ENCODE results near the gene RELN. TPM values are rescaled to one million over a fixed set of nuclear protein-coding genes. Genes with fewer than 3 reads are reported as not detected.

Gene RELN
- total RNA-seq, 2 donors from 2014 or later, result 2.6 to 3.0 TPM

GRCh38 chr7:103636153-103636552, 353.3 kb downstream of the RELN start:
- Histone ChIP-seq H3K4me1 (replicated peaks) (no peaks in the 10 kb centered on the region), H3K4me3 (no peak overlapping the region), H3K9me3 (no peaks in the 10 kb centered on the region), H3K27me3 (replicated peaks; ENCODE audit: insufficient read depth) (no peaks in the 10 kb centered on the region), H3K36me3 (no peaks in the 10 kb centered on the region), H3K27ac (no peak overlapping the region)
- intact Hi-C loops (cut with DNase I), result no loop called here
- WGBS, result 68% methylated on average over 5 of the region's 5 CpGs
- no peak for DNase-seq (ENCODE audit: low spot score)
- TF ChIP-seq POLR2AphosphoS5 (IDR thresholded peaks at IDR 0.05) (no peak), POLR2A (IDR thresholded peaks at IDR 0.05) (no peak)
- TF ChIP-seq, protein P1, sequence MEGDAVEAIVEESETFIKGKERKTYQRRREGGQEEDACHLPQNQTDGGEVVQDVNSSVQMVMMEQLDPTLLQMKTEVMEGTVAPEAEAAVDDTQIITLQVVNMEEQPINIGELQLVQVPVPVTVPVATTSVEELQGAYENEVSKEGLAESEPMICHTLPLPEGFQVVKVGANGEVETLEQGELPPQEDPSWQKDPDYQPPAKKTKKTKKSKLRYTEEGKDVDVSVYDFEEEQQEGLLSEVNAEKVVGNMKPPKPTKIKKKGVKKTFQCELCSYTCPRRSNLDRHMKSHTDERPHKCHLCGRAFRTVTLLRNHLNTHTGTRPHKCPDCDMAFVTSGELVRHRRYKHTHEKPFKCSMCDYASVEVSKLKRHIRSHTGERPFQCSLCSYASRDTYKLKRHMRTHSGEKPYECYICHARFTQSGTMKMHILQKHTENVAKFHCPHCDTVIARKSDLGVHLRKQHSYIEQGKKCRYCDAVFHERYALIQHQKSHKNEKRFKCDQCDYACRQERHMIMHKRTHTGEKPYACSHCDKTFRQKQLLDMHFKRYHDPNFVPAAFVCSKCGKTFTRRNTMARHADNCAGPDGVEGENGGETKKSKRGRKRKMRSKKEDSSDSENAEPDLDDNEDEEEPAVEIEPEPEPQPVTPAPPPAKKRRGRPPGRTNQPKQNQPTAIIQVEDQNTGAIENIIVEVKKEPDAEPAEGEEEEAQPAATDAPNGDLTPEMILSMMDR (IDR thresholded peaks at IDR 0.05), result no peak

DNA sequence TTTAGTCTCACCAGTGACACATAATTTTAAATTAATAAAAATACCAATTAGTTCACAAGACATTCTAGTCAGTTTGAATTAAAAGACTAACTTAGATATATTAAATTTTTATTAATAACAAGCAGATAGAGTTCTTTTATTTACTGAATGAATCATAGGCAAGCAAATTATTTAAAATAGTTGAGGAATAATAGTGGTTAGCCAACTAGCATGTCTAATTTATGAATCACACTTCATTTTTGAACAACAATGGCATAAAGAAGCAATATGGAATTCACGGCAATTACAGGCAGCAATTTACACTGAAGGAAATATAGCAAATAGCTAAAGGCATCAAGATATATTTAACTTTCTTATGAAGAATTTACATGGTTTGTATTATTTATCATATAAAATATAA, 356.5 kb downstream of the RELN start:
- DNase-seq (ENCODE audit: low spot score), result no peak
- Histone ChIP-seq H3K27ac (no peak overlapping the region), H3K4me3 (no peak overlapping the region), H3K27me3 (replicated peaks; ENCODE audit: insufficient read depth) (no peaks in the 10 kb centered on the region), H3K36me3 (no peaks in the 10 kb centered on the region), H3K9me3 (no peaks in the 10 kb centered on the region), H3K4me1 (replicated peaks) (no peaks in the 10 kb centered on the region)
- intact Hi-C loops (cut with DNase I), result no loop called here
- whole genome bisulfite sequencing, result 88% methylated on average over 1 of the region's 1 CpG
- no peak for TF ChIP-seq POLR2A (IDR thresholded peaks at IDR 0.05)
- TF ChIP-seq, protein P1 (IDR thresholded peaks at IDR 0.05), result no peak
- no peak for TF ChIP-seq POLR2AphosphoS5 (IDR thresholded peaks at IDR 0.05)

DNA sequence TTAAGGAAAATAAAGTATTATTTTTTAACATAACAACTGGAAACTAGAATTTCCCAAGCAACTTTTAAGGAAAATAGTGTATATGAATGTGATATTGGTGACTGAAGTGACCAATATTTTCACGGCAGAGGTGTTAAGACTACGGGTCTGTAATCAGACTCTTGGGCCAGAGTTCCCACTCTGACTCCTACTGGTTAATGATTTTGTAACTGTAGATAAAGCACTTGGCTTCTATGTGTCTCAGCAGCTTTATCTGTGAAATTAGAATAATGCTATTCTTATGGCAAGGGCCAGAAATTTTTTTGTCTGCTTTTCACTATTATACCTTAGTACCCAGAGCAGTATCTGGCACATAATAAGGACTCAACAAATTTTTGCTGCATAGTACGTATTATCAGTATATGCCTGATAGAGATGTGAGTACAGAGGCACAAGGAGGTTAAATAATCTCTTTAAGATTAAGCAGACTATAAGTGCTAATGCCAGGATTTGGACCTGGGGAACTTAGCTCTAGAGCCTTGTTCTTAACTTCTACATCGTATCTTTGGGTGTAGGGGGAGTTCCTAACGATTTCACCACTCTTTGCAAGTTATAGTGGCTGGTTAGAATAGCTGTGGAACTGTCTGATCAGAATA, 357.3 kb downstream of the RELN start:
- Histone ChIP-seq H3K9me3 (no peaks in the 10 kb centered on the region), H3K27ac (no peak overlapping the region), H3K36me3 (no peaks in the 10 kb centered on the region), H3K4me1 (replicated peaks) (no peaks in the 10 kb centered on the region), H3K4me3 (no peak overlapping the region), H3K27me3 (replicated peaks; ENCODE audit: insufficient read depth) (no peaks in the 10 kb centered on the region)
- 58% methylated on average over 5 of the region's 5 CpGs for WGBS
- no peak for DNase-seq (ENCODE audit: low spot score)
- intact Hi-C loops (cut with DNase I), result no loop called here
- TF ChIP-seq, protein P1 (IDR thresholded peaks at IDR 0.05), result no peak
- TF ChIP-seq POLR2A (IDR thresholded peaks at IDR 0.05) (no peak), POLR2AphosphoS5 (IDR thresholded peaks at IDR 0.05) (no peak)

GRCh38 chr7:103630318-103630717, 359.1 kb downstream of the RELN start:
- H3K27ac ChIP-seq, result no peak overlapping the region
- H3K27me3 ChIP-seq (replicated peaks; ENCODE audit: insufficient read depth), result no peaks in the 10 kb centered on the region
- TF ChIP-seq POLR2AphosphoS5 (IDR thresholded peaks at IDR 0.05) (no peak), POLR2A (IDR thresholded peaks at IDR 0.05) (no peak)
- TF ChIP-seq, protein P1 (IDR thresholded peaks at IDR 0.05), result no peak
- intact Hi-C loops (cut with DNase I), result no loop called here
- 94% methylated on average over 2 of the region's 2 CpGs for WGBS
- DNase-seq (ENCODE audit: low spot score), result no peak
- H3K4me3 ChIP-seq, result no peak overlapping the region
- H3K36me3 ChIP-seq, result no peaks in the 10 kb centered on the region
- H3K9me3 ChIP-seq, result no peaks in the 10 kb centered on the region
- no peaks in the 10 kb centered on the region for H3K4me1 ChIP-seq (replicated peaks)

- Histone ChIP-seq H3K36me3 (no peaks in the 10 kb centered on the region), H3K27me3 (replicated peaks; ENCODE audit: insufficient read depth) (no peaks in the 10 kb centered on the region), H3K4me1 (replicated peaks) (no peaks in the 10 kb centered on the region), H3K9me3 (no peaks in the 10 kb centered on the region), H3K4me3 (no peak overlapping the region), H3K27ac (no peak overlapping the region)
- no peak for DNase-seq (ENCODE audit: low spot score)
- intact Hi-C loops (cut with DNase I), result no loop called here
- 74% methylated on average over 2 of the region's 2 CpGs for WGBS
- no peak for TF ChIP-seq POLR2A (IDR thresholded peaks at IDR 0.05)
- no peak for TF ChIP-seq POLR2AphosphoS5 (IDR thresholded peaks at IDR 0.05)
- TF ChIP-seq, protein P1 (IDR thresholded peaks at IDR 0.05), result no peak
Observed at GRCh38 chr7:103628742-103629141, 360.7 kb downstream of the RELN start.
